Kidney (tissue), 14 donors: ENCODE data around the gene WDR45B. TPM values are rescaled to one million over a fixed set of nuclear protein-coding genes. Genes with fewer than 3 reads are reported as not detected.

Experiments
- DNase-seq, 5 donors: peaks; one replicate each; pipeline ENCODE4 v3.0.0-alpha.2; 2013 to 2020
- FAIRE-seq: peaks from 2 replicates; lab custom pipeline; 2012; peaks lifted over from hg19 to GRCh38; lab: Jason Lieb, UNC
- H3K27ac ChIP-seq, 2 donors: one replicate each; pipeline ENCODE4 v1.7.0; 2013; ENCODE audit warnings: low read depth in 2 of 2, low read length in 2 of 2, inconsistent platforms in 1 of 2
- H3K27me3 ChIP-seq: one replicate; pipeline ENCODE4 v1.7.1; 2013; ENCODE audit warnings: low read length, inconsistent platforms; ENCODE audit not compliant: control insufficient read depth, insufficient read depth
- H3K36me3 ChIP-seq, 3 donors: one replicate each; pipeline versions ENCODE4 v1.7.0 to v1.7.1; 2013; ENCODE audit warnings: low read length in 3 of 3, control low read depth in 1 of 3, inconsistent platforms in 1 of 3; ENCODE audit not compliant: insufficient read depth in 3 of 3, control insufficient read depth in 2 of 3
- H3K4me1 ChIP-seq, 3 donors: one replicate each; pipeline versions ENCODE4 v1.7.0 to v1.7.1; 2013; ENCODE audit warnings: low read length in 3 of 3, inconsistent platforms in 1 of 3, low read depth in 1 of 3; ENCODE audit not compliant: control insufficient read depth in 2 of 3, insufficient read depth in 2 of 3
- H3K4me3 ChIP-seq, 3 donors: one replicate each; pipeline versions ENCODE4 v1.7.0 to v1.8.1; 2013; ENCODE audit warnings: low read length in 3 of 3, control low read depth in 1 of 3, inconsistent platforms in 1 of 3
- H3K9ac ChIP-seq, 3 donors: one replicate each; pipeline versions ENCODE4 v1.7.0 to v1.7.1; 2013; ENCODE audit warnings: low read length in 3 of 3, control low read depth in 1 of 3, inconsistent platforms in 1 of 3
- H3K9me3 ChIP-seq, 3 donors: one replicate each; pipeline versions ENCODE4 v1.7.0 to v1.7.1; 2013; ENCODE audit warnings: low read length in 3 of 3, control low read depth in 1 of 3, inconsistent platforms in 1 of 3; ENCODE audit not compliant: control insufficient read depth in 2 of 3, insufficient read depth in 1 of 3
- intact Hi-C: fragments of 100-400 bp; cut with DNase I; formaldehyde crosslinking; loops from one replicate; pipeline ENCODE4 v1.11.1; 2022
- polyA plus RNA-seq: library from polyadenylated mRNA; stranded (reverse); fragments of 350-450 nt; fragmentation: Illumina TruSeq; extraction: RNeasy Lipid Tissue Mini Kit (QIAGEN cat#74804); gene quantifications from one replicate; pipeline ENCODE4 v1.2.3, GENCODE V29; 2014; ENCODE audit warnings: low read depth, low replicate concordance; ENCODE audit not compliant: insufficient read depth
- total RNA-seq: library from RNA; stranded (reverse); fragmentation: NEBNext Ultra II Directional; extraction: Animal tissue kit (Norgen Biotek cat#: 25700); gene quantifications from one replicate; pipeline ENCODE4 v1.2.1, GENCODE V29; 2021
- TF ChIP-seq, protein P1 (sequence below): IDR thresholded peaks from 3 replicates; pipeline ENCODE4 v1.5.1; 2012; ENCODE audit warnings: mild to moderate bottlenecking, moderate library complexity, borderline replicate concordance; ENCODE audit not compliant: insufficient read depth; ENCODE audit errors: extremely low read depth
- donor health status: control.
- donor health status: control.
- donor health status: control.
- donor health status: control.
- donor health status: control.
- donor health status: DM: yes; HTN: yes; CAD: no.
- donor health status: Normal renal cell carcinoma (clear cell type).

WDR45B gene
- total and polyA plus RNA-seq, 2 donors from 2014 or later, result 64.7 to 65.4 TPM

DNA sequence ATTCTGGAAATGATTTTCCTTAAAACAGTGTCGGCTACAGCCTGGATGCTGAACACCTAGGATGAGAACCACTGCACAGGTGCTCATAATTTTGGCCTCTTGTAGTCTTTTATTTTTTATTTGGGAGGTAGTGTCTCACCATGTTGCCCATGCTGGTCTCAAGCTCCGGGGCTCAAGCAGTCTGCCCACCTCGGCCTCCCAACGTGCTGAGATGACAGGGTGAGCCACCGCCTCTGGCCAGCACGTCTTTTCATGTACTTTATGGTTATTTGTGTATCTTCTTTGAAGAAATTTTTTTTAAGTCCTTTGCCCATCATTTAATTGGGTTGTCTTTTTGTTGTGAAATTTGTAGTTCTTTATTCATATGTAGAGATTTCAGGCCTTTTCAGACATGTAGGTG lies 58.0 kb downstream of the WDR45B start:
- TF ChIP-seq, protein P1, sequence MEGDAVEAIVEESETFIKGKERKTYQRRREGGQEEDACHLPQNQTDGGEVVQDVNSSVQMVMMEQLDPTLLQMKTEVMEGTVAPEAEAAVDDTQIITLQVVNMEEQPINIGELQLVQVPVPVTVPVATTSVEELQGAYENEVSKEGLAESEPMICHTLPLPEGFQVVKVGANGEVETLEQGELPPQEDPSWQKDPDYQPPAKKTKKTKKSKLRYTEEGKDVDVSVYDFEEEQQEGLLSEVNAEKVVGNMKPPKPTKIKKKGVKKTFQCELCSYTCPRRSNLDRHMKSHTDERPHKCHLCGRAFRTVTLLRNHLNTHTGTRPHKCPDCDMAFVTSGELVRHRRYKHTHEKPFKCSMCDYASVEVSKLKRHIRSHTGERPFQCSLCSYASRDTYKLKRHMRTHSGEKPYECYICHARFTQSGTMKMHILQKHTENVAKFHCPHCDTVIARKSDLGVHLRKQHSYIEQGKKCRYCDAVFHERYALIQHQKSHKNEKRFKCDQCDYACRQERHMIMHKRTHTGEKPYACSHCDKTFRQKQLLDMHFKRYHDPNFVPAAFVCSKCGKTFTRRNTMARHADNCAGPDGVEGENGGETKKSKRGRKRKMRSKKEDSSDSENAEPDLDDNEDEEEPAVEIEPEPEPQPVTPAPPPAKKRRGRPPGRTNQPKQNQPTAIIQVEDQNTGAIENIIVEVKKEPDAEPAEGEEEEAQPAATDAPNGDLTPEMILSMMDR, result no peak
- FAIRE-seq, result no peak
- H3K36me3 ChIP-seq, result peaks cover 2 to 16% (median 6%) of the 10 kb centered on the region in 3 donors
- H3K4me3 ChIP-seq, result no peak overlapping the region
- H3K9me3 ChIP-seq, result no peaks in the 10 kb centered on the region
- no peaks in the 10 kb centered on the region for H3K27me3 ChIP-seq
- no peak overlapping the region for H3K9ac ChIP-seq
- peaks cover 0 to 13% (median 12%) of the 10 kb centered on the region in 3 donors for H3K4me1 ChIP-seq
- peak in 1 of 5 donors; percentile 36 for DNase-seq
- intact Hi-C loops, result no loop called here
- no peak overlapping the region for H3K27ac ChIP-seq

DNA sequence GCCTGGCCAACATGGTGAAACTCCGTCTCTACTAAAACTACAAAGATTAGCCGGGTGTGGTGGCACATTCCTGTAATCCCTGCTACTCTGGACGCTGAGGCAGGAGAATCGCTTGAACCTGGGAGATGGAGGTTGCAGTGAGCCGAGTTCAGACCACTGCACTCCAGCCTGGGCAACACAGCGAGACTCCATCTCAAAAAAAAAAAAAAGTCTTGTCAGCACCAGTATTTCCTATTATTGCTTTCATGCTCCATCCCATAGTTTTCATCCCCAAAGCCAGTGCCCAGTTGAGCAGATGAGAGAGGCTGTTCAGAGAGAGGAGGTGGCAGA lies 58.4 kb downstream of the WDR45B start:
- peaks cover 2 to 18% (median 6%) of the 10 kb centered on the region in 3 donors for H3K36me3 ChIP-seq
- peak in 1 of 5 donors; percentile 14 for DNase-seq
- no peak overlapping the region for H3K9ac ChIP-seq
- H3K4me1 ChIP-seq, result peaks cover 0 to 13% (median 12%) of the 10 kb centered on the region in 3 donors
- no peaks in the 10 kb centered on the region for H3K9me3 ChIP-seq
- H3K4me3 ChIP-seq, result no peak overlapping the region
- intact Hi-C loops, result no loop called here
- H3K27ac ChIP-seq, result no peak overlapping the region
- no peaks in the 10 kb centered on the region for H3K27me3 ChIP-seq
- no peak for FAIRE-seq
- TF ChIP-seq, protein P1, result no peak

DNA sequence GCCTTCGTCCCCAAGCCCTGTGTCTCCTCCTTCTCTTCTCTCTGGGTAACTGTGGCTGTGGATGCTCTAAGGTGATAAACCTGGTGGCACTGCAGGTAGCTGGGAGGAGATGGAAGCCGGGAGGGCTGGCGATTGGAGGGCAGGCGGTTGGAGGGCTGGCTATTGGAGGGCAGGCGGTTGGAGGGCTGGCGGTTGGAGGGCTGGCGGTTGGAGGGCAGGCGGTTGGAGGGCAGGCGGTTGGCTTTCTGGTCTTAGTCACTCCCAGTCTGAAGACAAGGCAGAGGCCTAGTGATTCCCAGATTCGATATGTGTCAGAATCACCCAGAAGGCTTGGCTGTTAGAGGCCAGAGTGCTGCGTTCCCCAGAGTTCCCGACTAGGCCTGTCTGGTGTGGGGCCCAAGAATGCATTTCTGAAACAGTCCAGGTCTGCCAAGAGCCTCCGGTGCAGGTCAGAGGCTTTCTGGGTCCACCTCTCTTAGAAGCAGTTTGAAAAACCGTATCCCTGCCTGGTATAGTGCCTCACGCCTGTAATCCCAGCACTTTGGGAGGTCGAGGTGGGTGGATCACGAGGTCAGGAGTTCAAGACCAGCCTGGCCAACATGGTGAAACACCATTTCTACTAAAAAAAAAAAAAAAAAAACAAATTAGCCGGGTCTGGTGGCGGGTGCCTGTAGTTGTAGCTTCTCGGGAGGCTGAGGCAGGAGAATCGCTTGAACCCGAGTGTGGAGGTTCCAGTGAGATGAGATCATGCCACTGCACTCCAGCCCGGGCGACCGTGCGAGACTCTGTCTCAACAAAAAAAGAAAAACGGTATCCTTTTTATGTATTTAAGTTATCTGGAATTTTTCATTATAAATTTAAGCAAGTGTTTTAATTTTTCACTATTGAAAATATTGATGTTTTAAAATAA lies 59.7 kb downstream of the WDR45B start:
- DNase-seq (peak in 1 of 5 donors; percentile 41), FAIRE-seq (no peak)
- TF ChIP-seq, protein P1, result no peak
- H3K9me3 ChIP-seq, result no peaks in the 10 kb centered on the region
- peaks cover 0 to 7% (median 6%) of the 10 kb centered on the region in 3 donors for H3K4me1 ChIP-seq
- no peaks in the 10 kb centered on the region for H3K27me3 ChIP-seq
- intact Hi-C loops, result no loop called here
- H3K9ac ChIP-seq, result no peak overlapping the region
- H3K27ac ChIP-seq, result no peak overlapping the region
- H3K36me3 ChIP-seq, result peaks cover 0 to 16% (median 7%) of the 10 kb centered on the region in 3 donors
- H3K4me3 ChIP-seq, result no peak overlapping the region
